ENCODE results near the gene TEX51.

DNA sequence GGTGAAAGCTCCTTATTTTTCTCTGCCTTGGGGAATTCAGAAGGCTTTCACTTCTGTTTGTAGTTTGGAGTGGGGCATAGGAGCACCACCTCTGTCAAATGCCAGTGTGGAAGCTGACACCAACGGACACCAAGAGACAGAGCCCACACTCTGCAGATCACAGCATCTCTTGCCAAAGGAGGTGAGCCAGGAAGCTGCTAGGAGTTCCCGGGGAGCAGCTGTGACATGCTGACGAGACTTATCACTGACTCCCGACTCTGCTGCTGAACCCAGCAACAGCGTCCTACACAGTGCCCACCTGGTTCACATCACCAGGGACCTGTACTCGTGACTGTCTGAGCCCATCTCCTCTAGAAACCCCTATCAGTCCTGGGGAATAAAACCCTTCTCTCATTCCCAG, 8.1 kb downstream of the TEX51 start:
- TF ChIP-seq, protein P1, sequence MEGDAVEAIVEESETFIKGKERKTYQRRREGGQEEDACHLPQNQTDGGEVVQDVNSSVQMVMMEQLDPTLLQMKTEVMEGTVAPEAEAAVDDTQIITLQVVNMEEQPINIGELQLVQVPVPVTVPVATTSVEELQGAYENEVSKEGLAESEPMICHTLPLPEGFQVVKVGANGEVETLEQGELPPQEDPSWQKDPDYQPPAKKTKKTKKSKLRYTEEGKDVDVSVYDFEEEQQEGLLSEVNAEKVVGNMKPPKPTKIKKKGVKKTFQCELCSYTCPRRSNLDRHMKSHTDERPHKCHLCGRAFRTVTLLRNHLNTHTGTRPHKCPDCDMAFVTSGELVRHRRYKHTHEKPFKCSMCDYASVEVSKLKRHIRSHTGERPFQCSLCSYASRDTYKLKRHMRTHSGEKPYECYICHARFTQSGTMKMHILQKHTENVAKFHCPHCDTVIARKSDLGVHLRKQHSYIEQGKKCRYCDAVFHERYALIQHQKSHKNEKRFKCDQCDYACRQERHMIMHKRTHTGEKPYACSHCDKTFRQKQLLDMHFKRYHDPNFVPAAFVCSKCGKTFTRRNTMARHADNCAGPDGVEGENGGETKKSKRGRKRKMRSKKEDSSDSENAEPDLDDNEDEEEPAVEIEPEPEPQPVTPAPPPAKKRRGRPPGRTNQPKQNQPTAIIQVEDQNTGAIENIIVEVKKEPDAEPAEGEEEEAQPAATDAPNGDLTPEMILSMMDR (IDR thresholded peaks at IDR 0.05 in 2 of 3, conservative IDR thresholded peaks at IDR 0.05 in 1 of 3; ENCODE audit: borderline replicate concordance in 1 of 3, insufficient read depth in 1 of 3, low read depth in 2 of 3, low read length in 2 of 3), result no peak
- TF ChIP-seq, protein P2, sequence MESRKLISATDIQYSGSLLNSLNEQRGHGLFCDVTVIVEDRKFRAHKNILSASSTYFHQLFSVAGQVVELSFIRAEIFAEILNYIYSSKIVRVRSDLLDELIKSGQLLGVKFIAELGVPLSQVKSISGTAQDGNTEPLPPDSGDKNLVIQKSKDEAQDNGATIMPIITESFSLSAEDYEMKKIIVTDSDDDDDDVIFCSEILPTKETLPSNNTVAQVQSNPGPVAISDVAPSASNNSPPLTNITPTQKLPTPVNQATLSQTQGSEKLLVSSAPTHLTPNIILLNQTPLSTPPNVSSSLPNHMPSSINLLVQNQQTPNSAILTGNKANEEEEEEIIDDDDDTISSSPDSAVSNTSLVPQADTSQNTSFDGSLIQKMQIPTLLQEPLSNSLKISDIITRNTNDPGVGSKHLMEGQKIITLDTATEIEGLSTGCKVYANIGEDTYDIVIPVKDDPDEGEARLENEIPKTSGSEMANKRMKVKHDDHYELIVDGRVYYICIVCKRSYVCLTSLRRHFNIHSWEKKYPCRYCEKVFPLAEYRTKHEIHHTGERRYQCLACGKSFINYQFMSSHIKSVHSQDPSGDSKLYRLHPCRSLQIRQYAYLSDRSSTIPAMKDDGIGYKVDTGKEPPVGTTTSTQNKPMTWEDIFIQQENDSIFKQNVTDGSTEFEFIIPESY (IDR thresholded peaks at IDR 0.05; ENCODE audit: extremely low read depth, insufficient replicate concordance, low read length), result no peak
- no peak for TF ChIP-seq CBX3 (IDR thresholded peaks at IDR 0.05; ENCODE audit: low read depth)

Measured in HCT116 (cell line).